Caki2 (cell line): ENCODE data around the gene KLHL35. TPM values are rescaled to one million over a fixed set of nuclear protein-coding genes. Genes with fewer than 3 reads are reported as not detected.
"Not testable (repeated sequence)": the region's sequence is repeated elsewhere in the genome, so short reads cannot be mapped to it uniquely, and the experiment has no call there.

Source experiments
- DNase-seq: peaks from one replicate; pipeline ENCODE4 v3.0.0-alpha.2; 2015; ENCODE audit warnings: low read depth
- in situ Hi-C: cut with HindIII; loops from 2 replicates; pipeline ENCODE4 v1.10.0; 2016; ENCODE audit warnings: low sequenced_read_pairs, low pct_unique_long_range_greater_than_20kb, mixed read lengths
- total RNA-seq: library from RNA; depleted of rRNA; stranded (reverse); fragments of >200 nt; shearing (Covaris generic); gene quantifications from 2 replicates; pipeline ENCODE4 v1.2.3, GENCODE V29; 2014; ENCODE audit warnings: low replicate concordance; rRNA removed

Gene KLHL35
- total RNA-seq, 1 experiment from 2014 or later = not detected

DNA sequence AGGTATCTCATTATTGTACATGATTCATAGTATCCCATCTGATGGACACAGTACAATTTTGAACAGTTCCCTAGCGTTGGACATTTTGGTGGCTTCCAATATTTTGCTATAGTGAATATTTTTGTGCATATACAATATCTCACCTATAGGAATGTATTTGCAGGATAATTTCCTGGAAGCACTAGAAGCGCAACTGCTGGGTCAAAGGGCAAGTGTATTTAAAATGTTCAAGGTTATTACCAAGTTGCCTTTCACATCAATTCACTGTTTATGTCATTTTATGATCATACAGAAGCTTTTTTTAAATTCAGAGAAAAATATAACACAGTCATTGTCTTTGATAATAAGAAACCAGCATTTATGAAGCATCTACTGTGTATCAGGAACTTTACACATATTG lies 52.8 kb downstream of the KLHL35 start:
- DNase-seq = no peak
- in situ Hi-C loops = no loop called here

- in situ Hi-C loops, DNase-seq: not testable (repeated sequence)
These were observed 54.2 kb downstream of the KLHL35 start for GRCh38 chr11:75378776-75379175.

DNA sequence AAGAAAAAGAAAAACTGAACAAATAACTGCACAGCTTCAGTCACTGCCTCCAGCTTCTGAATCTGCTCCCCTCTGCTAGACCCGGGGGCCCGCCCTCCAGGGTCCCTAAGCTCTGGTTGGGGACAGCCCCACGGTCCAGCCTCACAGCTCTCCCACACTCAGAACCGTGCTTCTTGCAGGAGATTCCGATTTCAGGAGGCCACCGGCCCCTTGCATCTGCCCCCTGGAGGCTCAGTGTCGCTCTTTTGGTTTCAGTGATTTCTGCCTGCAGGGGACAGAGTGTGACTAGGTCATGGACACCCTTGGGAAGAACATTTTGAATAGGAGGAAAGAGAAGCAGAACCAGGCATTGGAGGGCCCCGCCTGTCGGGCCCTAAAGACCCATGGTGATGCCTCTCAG lies 56.8 kb downstream of the KLHL35 start:
- DNase-seq = no peak
- in situ Hi-C loops = no loop called here

- in situ Hi-C loops = no loop called here
- no peak for DNase-seq
These were observed 57.4 kb downstream of the KLHL35 start for GRCh38 chr11:75375626-75376025.

GRCh38 chr11:75374646-75375045 lies 58.4 kb downstream of the KLHL35 start:
- in situ Hi-C loops = no loop called here
- DNase-seq = no peak

DNA sequence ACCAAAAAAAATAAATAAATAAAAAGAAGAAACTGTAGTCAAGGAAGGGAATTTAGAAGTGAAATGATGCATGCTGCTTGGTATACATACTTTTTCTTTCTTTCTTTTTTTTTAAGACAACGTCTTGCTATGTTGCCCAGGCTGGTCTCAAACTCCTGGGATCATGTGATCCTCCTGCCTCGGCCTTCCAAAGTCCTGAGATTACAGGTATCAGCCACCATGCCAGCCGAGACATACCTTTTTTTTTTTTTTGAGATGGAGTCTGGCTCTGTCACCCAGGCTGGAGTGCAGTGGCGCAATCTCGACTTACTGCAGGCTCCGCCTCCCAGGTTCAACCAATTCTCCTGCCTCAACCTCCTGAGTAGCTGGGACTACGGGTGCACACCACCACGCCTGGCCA lies 59.8 kb downstream of the KLHL35 start:
- no peak for DNase-seq
- in situ Hi-C loops = no loop called here

Other genes starting within 250 kb of the KLHL35 start
- not detected in 2 replicates for gene TPBGL, start 192.4 kb downstream of the KLHL35 start, total RNA-seq
- 23.1 and 34.9 TPM in 2 replicates for gene ARRB1, start 81.5 kb downstream of the KLHL35 start, total RNA-seq
- 1,630 and 1,968 TPM in 2 replicates for gene RPS3, start 33.7 kb downstream of the KLHL35 start, total RNA-seq
- 1.6 and 2.8 TPM in 2 replicates for gene GDPD5, start 92.7 kb upstream of the KLHL35 start, total RNA-seq
- gene SERPINH1, start 129.1 kb upstream of the KLHL35 start, total RNA-seq = 51.3 and 72.5 TPM in 2 replicates
- not detected in 2 replicates for gene MAP6, start 235.8 kb upstream of the KLHL35 start, total RNA-seq